ENCODE measurements around the gene DCST1. TPM values are rescaled to one million over a fixed set of nuclear protein-coding genes. Genes with fewer than 3 reads are reported as not detected.

The DCST1 gene
- polyA plus RNA-seq, 1 donor, result 0.58 TPM

- DNase-seq, result no peak
Observed at GRCh38 chr1:155052439-155053395, 19.1 kb downstream of the DCST1 start.

- no peak for DNase-seq
Observed at GRCh38 chr1:155053531-155054105, 20.0 kb downstream of the DCST1 start.

- no peak for DNase-seq
Observed at GRCh38 chr1:155057104-155057503, 23.5 kb downstream of the DCST1 start.

DNA sequence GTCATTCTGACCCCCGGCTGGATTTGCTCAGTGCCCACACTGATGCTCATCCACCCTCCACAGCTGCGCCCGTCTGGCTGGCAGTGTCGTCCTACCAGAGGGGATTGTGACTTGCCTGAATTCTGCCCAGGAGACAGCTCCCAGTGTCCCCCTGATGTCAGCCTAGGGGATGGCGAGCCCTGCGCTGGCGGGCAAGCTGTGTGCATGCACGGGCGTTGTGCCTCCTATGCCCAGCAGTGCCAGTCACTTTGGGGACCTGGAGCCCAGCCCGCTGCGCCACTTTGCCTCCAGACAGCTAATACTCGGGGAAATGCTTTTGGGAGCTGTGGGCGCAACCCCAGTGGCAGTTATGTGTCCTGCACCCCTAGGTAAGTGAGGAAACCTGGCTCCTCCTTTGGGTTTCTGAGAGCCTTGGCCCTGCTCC lies 24.2 kb downstream of the DCST1 start:
- no peak for DNase-seq

DNA sequence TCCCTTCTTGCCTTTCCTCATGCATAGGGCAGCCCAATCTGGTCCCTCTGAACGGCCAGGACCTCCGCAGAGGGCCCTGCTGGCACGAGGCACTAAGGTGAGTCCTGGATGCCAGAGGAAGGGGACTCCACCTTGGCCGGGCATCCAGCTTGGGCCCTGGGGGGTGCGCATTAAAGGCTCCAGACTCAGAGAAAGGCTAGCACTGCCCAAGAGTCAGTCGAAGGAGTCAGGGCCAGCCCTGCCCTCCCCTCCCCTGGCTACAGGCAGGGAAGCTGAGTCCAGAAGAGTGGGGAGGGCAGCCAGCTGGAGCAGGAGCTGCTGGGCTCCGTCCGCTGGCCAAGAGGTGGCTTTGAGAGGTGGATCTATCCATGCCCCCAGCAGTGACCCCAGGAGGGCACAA lies 27.1 kb downstream of the DCST1 start:
- DNase-seq, result no peak

DNA sequence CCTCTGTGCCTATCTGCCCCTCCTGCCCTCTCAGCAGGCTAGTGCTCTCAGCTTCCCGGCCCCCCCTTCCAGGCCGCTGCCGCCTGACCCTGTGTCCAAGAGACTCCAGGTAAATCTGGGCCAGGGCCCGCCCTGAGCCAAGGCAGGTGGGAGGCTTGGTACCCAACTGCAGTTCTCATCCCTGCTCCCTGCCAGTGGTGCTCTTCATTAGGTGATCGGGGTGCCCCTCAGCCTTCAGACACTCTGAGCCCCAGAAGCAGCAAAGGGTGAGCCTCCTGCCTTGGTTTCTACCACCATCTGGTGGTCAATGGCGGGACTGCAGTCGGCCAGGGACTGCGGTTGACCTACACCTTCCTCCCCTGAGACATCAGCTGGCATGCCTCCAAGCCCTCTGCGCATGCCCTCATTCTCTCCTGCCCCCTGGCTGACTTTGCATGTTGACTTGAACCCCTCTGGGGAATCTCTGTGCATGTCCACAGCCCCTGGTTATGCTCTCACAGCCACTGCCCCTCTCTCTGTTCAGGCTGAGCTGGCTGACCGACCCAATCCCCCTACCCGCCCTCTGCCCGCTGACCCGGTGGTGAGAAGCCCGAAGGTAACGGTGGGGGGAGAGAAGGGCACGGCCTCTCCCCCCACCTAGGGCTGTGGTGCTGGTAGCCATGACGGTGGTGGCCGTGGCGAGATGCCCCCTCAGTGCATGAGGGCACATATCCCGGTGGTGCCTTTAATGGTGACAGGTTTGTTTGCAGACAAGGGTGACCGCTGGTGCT lies 27.9 kb downstream of the DCST1 start:
- DNase-seq, result peak; percentile 84

DNA sequence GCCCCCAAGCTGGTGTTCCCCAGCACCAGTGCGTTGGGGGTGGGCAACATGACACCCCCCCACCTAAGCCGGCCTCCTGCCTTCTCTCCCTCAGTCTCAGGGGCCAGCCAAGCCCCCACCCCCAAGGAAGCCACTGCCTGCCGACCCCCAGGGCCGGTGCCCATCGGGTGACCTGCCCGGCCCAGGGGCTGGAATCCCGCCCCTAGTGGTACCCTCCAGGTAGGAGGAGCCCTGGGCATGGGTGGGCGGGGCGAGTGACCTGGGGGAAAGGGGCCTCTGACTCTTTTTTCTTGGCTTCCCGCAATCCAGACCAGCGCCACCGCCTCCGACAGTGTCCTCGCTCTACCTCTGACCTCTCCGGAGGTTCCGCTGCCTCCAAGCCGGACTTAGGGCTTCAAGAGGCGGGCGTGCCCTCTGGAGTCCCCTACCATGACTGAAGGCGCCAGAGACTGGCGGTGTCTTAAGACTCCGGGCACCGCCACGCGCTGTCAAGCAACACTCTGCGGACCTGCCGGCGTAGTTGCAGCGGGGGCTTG lies 28.6 kb downstream of the DCST1 start:
- DNase-seq, result no peak

DNA sequence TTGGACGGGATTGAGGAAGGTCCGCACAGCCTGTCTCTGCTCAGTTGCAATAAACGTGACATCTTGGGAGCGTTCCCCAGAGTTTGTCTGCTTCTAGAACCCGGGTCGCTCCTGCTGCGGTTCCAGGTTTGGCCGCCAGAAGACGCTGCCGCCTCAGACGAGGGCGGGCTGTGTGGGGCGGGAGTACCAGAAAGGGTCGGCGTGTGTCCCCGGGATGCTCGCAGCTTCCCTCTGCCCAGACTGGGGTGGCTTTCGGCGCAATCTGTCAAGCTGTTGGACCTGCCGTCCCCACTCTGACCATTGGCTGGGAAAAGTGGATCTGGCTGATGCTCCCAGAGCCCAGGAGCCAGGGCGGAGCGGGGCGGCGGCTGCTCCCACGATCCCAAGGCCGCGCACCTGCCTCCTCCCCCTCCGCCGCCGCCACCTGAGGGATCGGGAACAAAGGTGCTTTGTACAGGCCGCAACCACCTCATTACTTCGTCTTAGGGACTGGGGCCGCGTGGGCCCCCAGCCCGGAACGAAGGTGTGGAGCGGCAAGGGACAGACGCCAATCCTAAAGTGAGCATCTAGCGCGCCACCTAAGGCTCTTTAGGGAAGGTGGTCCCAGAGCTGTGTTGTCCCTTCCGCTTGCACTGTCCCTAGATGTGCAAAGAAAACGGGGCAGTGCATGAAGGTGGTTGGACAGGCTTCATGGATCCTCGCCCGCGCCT lies 29.2 kb downstream of the DCST1 start:
- no peak for DNase-seq

DNA sequence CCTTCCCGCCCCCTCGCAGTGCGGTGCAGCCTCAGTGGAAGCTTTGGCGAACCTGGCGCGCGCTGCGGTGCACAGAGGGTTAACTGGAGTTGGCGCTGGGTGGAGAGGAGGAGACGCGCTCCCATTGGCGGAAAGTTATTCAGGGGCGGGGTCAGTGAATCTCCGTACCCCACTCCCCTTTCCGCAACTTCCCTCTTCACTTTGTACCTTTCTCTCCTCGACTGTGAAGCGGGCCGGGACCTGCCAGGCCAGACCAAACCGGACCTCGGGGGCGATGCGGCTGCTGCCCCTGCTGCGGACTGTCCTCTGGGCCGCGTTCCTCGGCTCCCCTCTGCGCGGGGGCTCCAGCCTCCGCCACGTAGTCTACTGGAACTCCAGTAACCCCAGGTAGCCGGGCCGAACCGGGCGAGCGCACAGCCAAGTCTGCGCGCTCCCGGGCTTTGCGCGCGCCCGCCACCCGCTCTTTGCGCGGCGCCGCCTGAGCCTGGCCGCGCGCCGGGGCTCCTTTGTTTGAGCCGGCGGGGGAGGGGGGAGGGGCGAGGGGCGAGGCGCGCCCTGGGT lies 30.0 kb downstream of the DCST1 start, which contains the start of gene EFNA4:
Gene EFNA4, plus strand, starts transcription at position 191 of the 561 bp plus-strand sequence. Its CDS starts 84 bp downstream, at position 275.
- DNase-seq, result peak; percentile 91

DNA sequence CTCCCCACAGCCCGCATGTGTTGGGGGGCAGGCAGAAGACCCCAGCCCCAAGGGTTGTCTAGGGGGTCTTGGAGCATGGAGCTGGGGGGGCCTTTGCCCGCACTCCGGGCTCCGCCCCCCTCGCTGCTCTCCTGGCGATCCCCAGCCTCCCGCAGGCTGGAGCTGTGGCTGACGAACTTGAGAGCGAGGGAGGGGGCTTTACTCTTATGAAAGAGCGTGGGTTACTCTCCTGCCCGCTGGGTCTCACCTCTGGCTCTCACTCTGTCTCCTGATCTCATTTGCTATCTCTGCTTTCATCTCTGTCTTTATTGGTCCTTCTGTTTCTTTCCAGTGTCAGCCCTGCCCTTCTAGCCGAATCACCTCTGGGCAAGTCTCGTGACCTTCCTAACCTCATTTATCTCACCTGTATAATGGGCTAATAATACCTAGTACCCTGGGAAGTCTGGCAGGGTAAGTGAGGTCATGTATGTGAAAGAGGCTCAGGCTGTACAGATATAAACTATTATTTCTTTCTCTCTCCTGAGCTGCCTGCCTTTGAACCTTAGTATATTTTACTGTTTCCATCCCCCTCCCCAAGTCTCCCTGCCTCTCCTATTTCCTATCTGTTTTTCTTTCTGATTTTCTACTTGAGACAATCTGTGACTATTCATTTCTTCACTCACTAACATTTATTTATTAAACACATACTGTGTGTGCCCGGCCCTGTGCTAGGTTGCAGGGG lies 30.6 kb downstream of the DCST1 start:
- DNase-seq, result no peak

DNA sequence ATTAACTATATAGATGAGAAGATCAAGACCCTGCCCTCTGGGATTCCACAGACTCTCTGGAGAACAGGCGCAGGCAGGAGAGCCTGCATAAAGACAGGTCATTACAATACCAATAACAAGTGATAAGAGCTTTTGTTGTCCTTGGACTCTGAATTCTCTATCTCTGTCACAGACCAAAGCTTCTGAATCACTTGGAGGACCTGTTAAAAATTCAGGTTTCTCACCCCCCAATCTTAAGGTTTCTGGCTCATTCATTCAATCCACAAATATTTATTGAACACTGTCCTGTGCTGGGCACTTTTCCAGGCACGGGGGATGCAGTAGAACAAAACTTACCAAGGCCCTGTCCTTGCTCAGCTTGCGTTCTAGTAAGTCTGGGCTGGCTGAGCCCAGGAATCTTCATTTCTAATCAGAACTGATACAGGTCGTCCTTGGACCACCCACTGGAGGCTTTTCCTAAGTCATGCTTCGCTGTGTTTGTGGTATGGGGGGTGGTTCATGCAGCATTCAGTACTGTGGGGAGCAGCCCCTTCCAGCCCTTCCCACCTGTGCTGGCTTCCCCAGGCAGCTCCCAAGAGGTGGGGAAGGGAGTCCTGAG lies 31.3 kb downstream of the DCST1 start:
- DNase-seq, result no peak

- no peak for DNase-seq
Observed at GRCh38 chr1:155066777-155067176, 33.2 kb downstream of the DCST1 start.

- DNase-seq, result no peak
Observed at GRCh38 chr1:155068599-155068998, 35.0 kb downstream of the DCST1 start.

- no peak for DNase-seq
Observed at GRCh38 chr1:155069551-155070157, 36.0 kb downstream of the DCST1 start.

GRCh38 chr1:155070158-155070621 lies 36.6 kb downstream of the DCST1 start:
- no peak for DNase-seq

DNA sequence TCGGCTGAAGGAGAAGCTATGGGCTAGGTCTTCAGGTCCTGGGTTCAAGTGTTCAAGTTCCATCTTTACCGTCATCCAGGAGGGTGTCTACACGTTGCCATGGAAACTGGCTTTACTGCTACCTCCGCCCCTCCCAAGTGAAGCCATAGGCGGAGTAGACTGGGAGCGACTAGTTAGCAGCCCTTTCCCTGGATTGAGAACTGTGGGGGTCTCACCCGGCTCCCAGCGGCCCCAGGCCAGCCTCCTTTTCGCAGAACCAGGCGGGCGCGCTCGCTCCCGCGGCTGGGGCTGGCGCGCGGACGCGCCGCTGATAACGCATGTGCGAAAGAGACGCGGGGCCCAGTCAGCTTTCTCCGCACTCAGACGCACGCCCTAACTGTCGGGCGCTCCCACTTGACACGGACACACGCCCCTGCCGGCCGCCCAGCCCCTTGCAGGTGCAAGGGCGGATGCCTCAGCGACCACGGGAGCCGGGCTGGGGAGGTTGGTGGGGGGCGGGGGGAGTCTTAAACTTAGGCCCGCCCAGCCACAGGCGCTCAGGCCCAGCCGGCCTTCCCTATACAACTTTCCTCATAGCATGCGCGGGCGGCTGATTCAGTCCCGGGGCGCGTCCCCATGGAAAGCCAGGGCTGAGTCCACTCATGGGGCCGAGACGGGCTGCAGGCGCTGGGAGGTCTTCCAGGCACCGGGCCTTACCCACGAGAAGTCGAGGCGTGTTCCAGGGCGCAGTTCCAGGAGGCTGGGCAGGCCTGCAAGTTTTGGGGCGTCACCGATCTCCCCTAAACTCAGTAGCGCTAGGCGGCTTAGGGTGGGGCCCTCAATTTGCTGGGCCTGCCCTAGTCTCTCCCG lies 37.3 kb downstream of the DCST1 start:
- DNase-seq, result no peak

DNA sequence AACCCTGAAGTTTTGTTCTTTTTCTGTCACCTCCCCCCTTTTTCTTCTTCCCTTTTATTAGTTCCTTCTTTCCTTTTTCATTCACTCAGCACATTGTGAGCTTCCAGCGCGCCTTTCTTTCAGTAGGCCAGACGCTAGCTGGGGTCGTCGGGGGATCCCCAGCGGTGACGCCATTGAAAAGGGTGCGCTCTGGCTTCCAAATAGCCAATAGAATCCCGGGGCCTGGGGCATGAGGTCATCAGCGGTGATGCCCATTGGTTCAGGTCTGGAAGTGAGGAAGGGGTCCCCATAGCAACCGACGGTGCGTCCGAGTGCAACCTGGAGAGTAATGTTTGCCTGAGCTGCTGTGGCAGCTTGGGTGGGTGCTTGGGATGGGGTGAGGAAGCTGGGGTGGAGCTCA lies 38.1 kb downstream of the DCST1 start:
- no peak for DNase-seq

- no peak for DNase-seq
Observed at GRCh38 chr1:155072531-155073289, 39.1 kb downstream of the DCST1 start.

Measured in left kidney (tissue), 2 donors.